Right lobe of liver (tissue), 4 donors: ENCODE data around the gene LMO7.

Source experiments
- CTCF ChIP-seq, 4 donors: fragments of 200-600 bp in 3 of 4; fragments of 450-650 bp in 1 of 4; IDR thresholded peaks; one replicate each; pipeline versions ENCODE4 v1.5.1 to v1.8.0; 2016 to 2022; ENCODE audit warnings: antibody characterized with exemption in 4 of 4, mild to moderate bottlenecking in 2 of 4
- POLR2A ChIP-seq: fragments of 450-650 bp; IDR thresholded peaks from one replicate; pipeline ENCODE4 v1.6.1; 2017; ENCODE audit warnings: antibody characterized with exemption, mild to moderate bottlenecking
- donor health status: DM: no; HTN: no; CAD: no.
- donor health status: DM: no; HTN: no; CAD: no.
- donor health status: DM: no; HTN: yes; CAD: no.

DNA sequence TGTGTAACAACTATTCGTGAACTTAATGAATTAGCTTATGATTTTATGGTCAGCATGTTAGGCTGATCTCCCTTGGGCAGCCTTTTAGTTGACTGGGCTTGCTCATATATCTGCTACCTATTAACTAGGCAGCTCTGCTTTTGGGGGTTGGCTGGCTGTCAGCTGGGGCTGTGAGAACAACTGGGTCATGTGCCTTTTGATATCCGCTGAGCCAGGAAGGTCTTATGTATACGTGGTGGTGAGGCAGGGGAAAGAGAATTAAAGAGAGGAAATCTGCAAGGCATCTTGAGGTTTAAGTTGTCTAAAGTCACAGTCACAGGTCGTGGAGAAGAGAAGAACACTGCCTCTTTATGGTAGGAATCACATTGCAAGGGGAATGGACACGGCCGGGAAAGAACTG is 206.9 kb downstream of the LMO7 start:
- TF ChIP-seq POLR2A, result no peak
- no peak for TF ChIP-seq CTCF (IDR thresholded peaks at IDR 0.05)
